CD4-positive, alpha-beta T cell treated with Interleukin-4 for 1 hour (primary cell): ENCODE data around the gene USP35.

ENCODE experiments used
- DNase-seq, 2 donors: peaks; one replicate each; pipeline ENCODE4 v3.0.0-alpha.2; 2020 to 2022

Gene USP35

GRCh38 chr11:78199653-78200015 is 10.9 kb downstream of the USP35 start:
- DNase-seq = no peak

DNA sequence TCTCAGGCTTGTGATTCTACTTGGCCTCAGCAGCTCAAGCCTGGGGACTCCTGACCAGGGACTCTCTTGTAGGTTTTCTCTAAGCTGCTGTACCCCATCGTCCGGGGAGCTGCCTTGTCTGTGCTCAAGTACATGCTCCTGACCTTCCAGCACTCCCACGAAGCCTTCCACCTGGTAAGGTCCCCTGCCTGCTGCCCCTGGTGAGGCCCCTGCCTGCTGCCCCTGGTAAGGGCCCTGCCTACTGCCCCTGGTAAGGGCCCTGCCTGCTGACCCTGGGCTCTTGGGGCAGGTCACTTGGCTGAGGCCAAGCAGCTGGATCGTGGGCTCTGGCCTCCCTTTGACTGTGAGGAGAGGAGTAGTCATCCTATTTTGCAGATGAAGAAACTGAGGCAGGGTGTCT is 11.3 kb downstream of the USP35 start:
- DNase-seq = no peak

- DNase-seq = no peak
Measured at GRCh38 chr11:78200553-78200952, 11.8 kb downstream of the USP35 start.

DNA sequence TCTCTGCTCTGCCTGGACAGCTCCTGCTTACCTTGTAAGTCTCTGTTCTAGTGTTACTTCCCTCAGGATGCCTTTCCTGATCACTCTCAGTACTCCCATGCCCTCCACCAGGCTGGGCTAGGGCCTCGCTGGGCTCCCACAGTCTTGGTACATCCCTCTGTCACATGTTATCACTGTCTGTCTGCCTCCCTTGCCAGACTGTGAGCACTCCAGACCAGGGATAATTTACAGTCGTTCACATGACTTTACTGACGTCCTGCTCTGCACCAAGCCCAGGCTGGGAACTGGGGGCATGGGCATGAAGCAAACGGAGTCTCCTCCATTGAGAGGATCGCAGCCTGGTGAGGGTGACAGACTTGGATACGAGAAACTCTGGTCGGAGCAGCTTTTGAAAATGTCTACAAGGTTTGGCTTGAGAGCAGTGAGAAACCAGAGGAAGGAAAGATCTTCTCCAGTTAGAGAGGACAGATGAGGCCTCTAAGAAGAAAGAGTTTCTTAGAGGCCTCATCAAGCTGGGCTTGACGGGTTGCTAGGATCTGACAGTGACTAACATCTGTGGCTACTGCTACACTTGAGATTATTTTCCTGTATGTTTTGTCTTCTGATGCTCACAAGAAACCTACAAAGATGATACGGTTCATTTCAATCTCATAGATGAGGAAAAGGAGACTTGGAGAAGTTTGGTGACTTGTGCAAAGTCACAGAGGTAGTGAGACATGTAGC is 12.5 kb downstream of the USP35 start:
- no peak for DNase-seq

DNA sequence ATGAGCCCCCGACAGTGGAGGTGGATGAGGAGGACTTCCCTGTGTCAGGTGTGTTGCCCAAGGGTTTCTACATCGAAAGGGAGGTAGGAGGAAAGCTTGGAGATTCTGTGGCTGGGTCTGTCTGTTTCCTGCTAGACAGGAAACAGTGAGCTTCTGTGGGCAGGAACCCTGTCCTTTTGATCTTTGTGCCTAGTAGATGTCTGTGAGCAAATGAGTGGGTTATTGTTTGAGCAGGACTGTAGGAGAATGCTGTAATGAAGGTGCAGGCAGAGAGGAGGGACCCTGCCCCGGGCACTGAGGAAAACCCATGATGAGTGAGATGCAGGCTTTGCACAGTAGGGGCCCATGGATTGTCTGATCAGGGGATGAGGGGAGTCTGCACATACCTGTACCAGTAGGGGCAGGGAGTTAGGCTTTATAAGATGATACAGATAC is 14.0 kb downstream of the USP35 start:
- peak; percentile 77 for DNase-seq

DNA sequence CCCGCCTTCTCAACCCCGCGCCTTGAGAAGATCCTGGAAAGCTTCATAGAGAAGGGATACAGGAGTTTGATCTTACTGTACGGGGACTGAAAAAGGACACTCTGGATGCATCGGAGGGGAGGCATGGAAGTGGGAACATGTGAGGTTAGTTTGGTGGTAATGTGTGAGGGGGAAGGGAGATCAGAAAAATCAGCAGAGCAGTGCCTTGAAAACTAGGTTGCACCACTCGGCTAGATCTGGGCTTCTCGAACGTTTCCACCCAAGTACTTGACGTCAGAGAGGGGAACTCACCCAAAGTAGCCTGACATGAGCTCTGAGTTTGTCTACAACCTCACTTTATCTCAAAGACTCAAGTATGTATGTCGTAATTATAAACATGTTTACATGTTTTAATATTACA is 14.5 kb downstream of the USP35 start:
- DNase-seq = peak; percentile 71 to 81

- no peak for DNase-seq
Measured at GRCh38 chr11:78205256-78205655, 16.5 kb downstream of the USP35 start.

- DNase-seq = no peak
Measured at GRCh38 chr11:78205691-78206090, 17.0 kb downstream of the USP35 start.

- no peak for DNase-seq
Measured at GRCh38 chr11:78207532-78208256, 19.0 kb downstream of the USP35 start.

GRCh38 chr11:78208257-78209165 is 19.8 kb downstream of the USP35 start:
- DNase-seq = no peak

DNA sequence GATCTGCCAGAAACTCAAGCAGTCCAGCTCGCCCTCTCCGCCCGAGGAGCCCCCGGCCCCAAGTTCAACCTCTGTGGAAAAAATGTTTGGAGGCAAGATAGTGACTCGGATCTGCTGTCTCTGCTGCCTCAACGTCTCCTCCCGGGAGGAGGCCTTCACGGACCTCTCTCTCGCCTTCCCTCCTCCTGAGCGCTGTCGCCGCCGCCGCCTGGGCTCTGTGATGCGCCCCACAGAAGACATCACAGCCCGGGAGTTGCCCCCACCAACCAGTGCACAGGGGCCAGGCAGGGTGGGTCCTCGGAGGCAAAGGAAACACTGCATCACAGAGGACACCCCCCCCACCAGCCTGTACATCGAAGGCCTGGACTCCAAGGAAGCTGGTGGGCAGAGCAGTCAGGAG is 20.8 kb downstream of the USP35 start:
- DNase-seq = no peak

DNA sequence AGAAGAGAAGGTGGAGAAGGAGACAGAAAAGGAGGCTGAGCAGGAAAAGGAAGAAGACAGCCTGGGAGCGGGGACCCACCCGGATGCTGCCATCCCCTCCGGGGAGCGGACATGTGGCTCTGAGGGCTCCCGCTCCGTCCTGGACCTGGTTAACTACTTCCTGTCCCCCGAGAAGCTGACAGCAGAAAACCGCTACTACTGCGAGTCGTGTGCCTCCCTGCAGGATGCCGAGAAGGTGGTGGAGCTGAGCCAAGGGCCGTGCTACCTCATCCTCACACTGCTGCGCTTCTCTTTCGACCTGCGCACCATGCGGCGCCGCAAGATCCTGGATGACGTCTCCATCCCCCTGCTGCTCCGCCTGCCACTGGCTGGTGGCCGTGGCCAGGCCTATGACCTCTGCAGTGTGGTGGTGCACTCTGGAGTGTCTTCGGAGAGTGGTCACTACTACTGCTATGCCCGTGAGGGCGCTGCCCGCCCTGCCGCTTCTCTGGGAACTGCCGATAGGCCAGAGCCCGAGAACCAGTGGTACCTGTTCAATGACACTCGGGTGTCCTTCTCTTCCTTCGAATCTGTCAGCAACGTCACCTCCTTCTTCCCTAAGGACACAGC is 21.4 kb downstream of the USP35 start:
- no peak for DNase-seq

GRCh38 chr11:78211565-78211964 is 22.8 kb downstream of the USP35 start:
- no peak for DNase-seq

DNA sequence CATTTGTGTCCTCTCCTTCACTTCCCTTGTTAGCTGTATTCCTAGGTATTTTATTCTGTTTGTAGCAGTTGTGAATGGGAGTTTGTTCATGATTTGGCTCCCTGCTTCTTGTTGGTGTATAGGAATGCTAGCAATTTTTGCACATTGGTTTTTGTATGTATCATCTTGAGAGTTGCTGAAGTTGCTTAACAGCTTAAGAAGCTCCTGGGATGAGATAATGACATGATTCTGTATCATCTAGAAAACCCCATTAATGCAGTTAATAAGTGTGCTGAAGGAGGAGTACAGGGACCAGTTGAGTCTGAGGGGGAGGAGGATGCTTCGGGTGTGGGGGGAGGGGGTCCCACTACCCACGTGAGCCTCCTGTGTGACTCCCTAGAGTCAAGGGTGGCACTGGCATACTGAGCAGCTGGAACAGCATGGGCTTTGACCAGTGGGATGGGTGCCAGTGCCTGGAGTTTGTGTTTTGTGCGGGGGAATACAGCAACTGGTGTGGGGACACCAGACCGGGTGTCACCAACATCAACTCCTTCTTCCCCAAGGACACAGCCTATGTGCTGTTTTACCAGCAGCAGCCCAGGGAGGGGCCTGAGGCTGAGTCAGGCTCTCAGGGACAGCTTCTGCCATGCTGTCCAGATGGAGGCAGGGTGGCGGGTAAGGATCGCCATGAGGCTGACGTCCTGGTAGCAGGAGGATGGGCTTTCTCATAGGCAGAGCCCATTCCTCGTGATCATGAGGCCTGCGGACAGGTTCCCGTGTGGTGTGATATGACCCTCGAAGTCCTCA is 24.1 kb downstream of the USP35 start:
- no peak for DNase-seq

GRCh38 chr11:78213526-78214330 is 25.0 kb downstream of the USP35 start:
- no peak for DNase-seq

DNA sequence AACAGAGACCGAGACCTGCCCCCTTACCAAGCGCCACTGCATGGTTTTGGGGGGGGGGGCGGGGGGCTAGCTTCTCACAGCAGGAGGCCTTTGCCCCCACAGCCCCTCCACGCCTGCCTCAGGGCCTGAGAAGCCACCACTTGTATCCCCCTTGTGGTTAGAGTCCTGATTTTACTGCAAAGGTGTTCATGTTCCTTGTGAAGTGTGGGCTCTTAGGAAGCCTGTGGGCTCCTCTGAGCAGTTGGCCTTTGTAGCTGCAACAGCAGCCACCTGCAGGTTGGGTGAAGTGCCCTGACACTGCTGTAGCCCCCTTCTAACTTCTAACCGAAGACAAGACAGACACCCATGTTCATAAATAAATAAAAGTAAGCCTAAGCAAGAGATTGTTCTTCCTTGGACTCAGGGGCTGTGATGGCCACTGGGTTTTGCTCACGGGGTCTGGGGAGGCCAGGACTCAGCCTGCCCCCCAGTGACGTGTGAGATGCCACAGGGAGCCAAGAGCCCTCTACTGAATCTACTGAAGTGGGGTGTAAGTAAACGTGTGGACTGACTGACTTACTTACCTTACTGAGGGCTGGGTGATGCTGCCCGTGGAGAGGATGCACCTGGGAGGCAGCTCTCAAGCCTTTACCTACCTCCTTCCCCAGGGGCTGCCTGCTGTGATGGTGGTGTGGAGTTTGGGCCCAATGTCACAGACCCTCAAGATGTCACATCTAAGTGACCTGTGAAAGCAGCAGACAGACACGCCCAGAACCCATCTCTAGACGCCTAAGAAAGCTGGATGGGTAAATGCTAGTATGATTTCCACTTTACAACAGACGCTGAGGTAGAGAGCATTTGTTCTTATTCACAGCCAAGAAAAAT is 25.8 kb downstream of the USP35 start:
- no peak for DNase-seq

DNA sequence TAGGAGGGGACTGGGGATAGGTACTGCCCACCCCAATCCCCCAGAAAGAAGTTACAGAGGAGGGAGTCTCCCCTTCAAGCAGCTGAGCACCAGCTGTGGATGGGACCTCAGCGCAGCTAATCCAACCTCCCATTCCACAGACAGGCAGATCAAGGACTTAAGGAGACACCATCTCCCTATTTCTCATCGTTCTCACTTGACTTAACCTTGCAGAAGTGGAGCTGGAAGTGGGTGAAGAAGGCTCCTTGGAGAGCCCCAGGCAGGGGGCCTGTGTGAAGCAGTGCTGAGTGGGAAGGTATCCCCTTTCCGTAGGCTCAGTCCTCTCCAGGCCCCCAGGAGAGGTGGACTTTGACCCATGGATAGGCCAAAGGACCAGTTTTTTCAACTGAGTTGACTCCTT is 27.3 kb downstream of the USP35 start:
- DNase-seq = no peak

- DNase-seq = no peak
Measured at GRCh38 chr11:78216571-78217287, 28.0 kb downstream of the USP35 start.

GRCh38 chr11:78217650-78218541 is 29.2 kb downstream of the USP35 start:
- DNase-seq = no peak
